Gastrocnemius medialis (tissue), 4 donors: ENCODE results near the gene PALLD. TPM values are rescaled to one million over a fixed set of nuclear protein-coding genes. Genes with fewer than 3 reads are reported as not detected.
A peak's percentile ranks its signal among the peaks of the same experiment; 100 is the strongest.

Experiments
- ATAC-seq, 2 donors: fragments of 150-250 bp; one replicate each; pipeline ENCODE4 v1.9.1; 2016
- DNase-seq, 2 donors: peaks; one replicate each; pipeline ENCODE4 v3.0.0-alpha.2; 2019
- H3K27ac ChIP-seq, 4 donors: fragments of 200-600 bp; sonication (generic); 1 replicate in 1 of 4; 2 replicates in 3 of 4; pipeline ENCODE4 v1.5.1; 2016 to 2018; ENCODE audit warnings: mild to moderate bottlenecking in 2 of 4, moderate library complexity in 1 of 4
- H3K27me3 ChIP-seq, 3 donors: fragments of 200-600 bp; sonication (generic) in 2 of 3; 1 replicate in 1 of 3; 2 replicates in 2 of 3; pipeline versions ENCODE4 v1.5.1 to v1.6.0; 2016 to 2019; ENCODE audit warnings: mild to moderate bottlenecking in 1 of 3, moderate library complexity in 1 of 3
- H3K36me3 ChIP-seq, 2 donors: fragments of 200-600 bp; sonication (generic) in 1 of 2; one replicate each; pipeline ENCODE4 v1.5.1; 2017 to 2018
- H3K4me1 ChIP-seq, 2 donors: fragments of 200-600 bp; sonication (generic) in 1 of 2; one replicate each; pipeline ENCODE4 v1.5.1; 2016 to 2017; ENCODE audit warnings: mild to moderate bottlenecking in 2 of 2
- H3K4me3 ChIP-seq, 4 donors: fragments of 200-600 bp; sonication (generic) in 3 of 4; 1 replicate in 1 of 4; 2 replicates in 3 of 4; pipeline ENCODE4 v1.5.1; 2016 to 2019; ENCODE audit warnings: mild to moderate bottlenecking in 2 of 4
- H3K9me3 ChIP-seq, 3 donors: fragments of 200-600 bp; sonication (generic) in 2 of 3; 1 replicate in 1 of 3; 2 replicates in 2 of 3; pipeline ENCODE4 v1.5.1; 2016 to 2019
- POLR2A ChIP-seq, 2 donors: fragments of 450-650 bp; IDR thresholded peaks; one replicate each; pipeline ENCODE4 v1.6.1; 2017; ENCODE audit warnings: antibody characterized with exemption in 2 of 2, mild to moderate bottlenecking in 2 of 2, moderate library complexity in 2 of 2
- in situ Hi-C, 4 donors: fragments of 200-750 bp; cut with MboI; loops; one replicate each; pipeline versions ENCODE4 v1.15.0 to v1.8.0; 2017; ENCODE audit warnings: low sequenced_read_pairs in 4 of 4
- intact Hi-C: fragments of 100-400 bp; cut with DNase I; formaldehyde crosslinking; loops from one replicate; pipeline ENCODE4 v1.15.1; 2023; ENCODE audit warnings: low total_unique reads
- total RNA-seq, 4 donors: library from RNA; depleted of rRNA; stranded (reverse); fragments of >200 nt; gene quantifications; one replicate each; pipeline versions ENCODE4 v1.1.0 to v1.2.3, GENCODE V29; 2016
- TF ChIP-seq, protein P1 (sequence below), 5 experiments: fragments of 450-650 bp in 3 of 5; fragments of 200-600 bp in 2 of 5; sonication (generic) in 2 of 5; IDR thresholded peaks in 4 of 5; conservative IDR thresholded peaks in 1 of 5; 1 replicate in 4 of 5; 2 replicates in 1 of 5; pipeline ENCODE4 v1.5.1; 2016 to 2019; ENCODE audit warnings: antibody characterized with exemption in 5 of 5, mild to moderate bottlenecking in 3 of 5, moderate library complexity in 3 of 5

PALLD gene
- total RNA-seq, 4 donors from 2014 or later, result 165 to 439 (median 319) TPM

DNA sequence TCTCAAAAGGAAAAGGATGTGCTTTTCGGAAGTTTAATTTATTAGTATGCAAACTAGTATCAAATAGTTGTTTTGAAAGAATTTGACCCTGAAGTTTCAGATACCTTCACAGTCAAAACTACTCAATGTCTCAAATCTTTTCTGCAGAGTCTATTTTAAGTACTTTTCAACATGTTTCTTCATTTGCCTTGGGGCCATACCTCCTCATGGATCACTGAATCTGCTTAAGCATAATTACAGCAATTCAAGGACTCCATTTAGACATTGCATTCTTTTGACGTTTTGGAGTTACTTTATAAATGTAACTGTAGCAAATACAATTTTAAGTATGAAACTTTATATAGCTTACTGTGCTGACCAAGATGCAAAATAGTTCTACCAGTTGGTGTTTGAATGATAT is 25.5 kb downstream of the PALLD start:
- no peak for TF ChIP-seq POLR2A (IDR thresholded peaks at IDR 0.05)
- TF ChIP-seq, protein P1, sequence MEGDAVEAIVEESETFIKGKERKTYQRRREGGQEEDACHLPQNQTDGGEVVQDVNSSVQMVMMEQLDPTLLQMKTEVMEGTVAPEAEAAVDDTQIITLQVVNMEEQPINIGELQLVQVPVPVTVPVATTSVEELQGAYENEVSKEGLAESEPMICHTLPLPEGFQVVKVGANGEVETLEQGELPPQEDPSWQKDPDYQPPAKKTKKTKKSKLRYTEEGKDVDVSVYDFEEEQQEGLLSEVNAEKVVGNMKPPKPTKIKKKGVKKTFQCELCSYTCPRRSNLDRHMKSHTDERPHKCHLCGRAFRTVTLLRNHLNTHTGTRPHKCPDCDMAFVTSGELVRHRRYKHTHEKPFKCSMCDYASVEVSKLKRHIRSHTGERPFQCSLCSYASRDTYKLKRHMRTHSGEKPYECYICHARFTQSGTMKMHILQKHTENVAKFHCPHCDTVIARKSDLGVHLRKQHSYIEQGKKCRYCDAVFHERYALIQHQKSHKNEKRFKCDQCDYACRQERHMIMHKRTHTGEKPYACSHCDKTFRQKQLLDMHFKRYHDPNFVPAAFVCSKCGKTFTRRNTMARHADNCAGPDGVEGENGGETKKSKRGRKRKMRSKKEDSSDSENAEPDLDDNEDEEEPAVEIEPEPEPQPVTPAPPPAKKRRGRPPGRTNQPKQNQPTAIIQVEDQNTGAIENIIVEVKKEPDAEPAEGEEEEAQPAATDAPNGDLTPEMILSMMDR (IDR thresholded peaks at IDR 0.05 in 4 of 5, conservative IDR thresholded peaks at IDR 0.05 in 1 of 5), result no peak
- Histone ChIP-seq H3K27ac (peak overlapping the region in 2 of 4 donors; percentile 18 to 32), H3K4me1 (peaks cover 20 to 51% of the 10 kb centered on the region in 2 donors), H3K4me3 (no peak overlapping the region), H3K27me3 (no peaks in the 10 kb centered on the region), H3K9me3 (no peaks in the 10 kb centered on the region), H3K36me3 (no peaks in the 10 kb centered on the region)
- in situ Hi-C loops, result no loop called here
- intact Hi-C loops, result no loop called here
- no peak for DNase-seq
- ATAC-seq, result no peak

DNA sequence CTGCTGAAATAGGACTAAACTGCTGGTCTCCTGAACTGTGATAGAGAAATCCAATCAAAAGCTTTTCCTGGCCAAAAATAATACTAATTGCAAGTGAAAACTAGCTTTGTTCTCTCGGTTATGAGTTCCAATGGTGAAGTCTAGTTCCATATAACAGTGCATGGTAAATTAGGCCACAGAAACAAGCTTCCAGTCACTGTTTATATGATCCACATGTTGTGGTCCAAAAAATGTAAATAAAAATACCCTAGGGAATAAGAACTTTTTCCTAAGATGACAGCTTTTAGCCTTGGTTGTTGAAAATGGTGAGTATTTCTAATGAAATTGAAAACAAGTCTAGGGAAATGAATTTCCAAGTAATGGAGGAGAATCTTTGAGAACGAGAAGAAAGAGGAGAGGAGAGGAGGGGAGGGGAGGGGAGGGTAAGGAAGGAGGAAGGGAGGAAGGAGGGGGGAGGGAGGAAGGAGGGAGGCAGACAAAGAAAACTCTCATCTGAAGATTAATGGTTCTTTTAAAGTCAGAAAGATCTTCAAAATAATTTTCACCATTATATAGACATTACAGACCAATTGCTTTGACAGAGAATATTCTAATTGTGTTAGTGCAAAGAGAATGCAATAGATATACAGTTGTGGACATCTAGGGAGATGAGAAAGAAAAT is 26.1 kb downstream of the PALLD start:
- Histone ChIP-seq H3K4me3 (no peak overlapping the region), H3K27ac (peak overlapping the region in 1 of 4 donors; percentile 32), H3K36me3 (no peaks in the 10 kb centered on the region), H3K4me1 (peaks cover 20 to 51% of the 10 kb centered on the region in 2 donors), H3K9me3 (no peaks in the 10 kb centered on the region), H3K27me3 (no peaks in the 10 kb centered on the region)
- no peak for ATAC-seq
- no peak for DNase-seq
- intact Hi-C loops (no loop called here), in situ Hi-C loops (no loop called here)
- TF ChIP-seq POLR2A (IDR thresholded peaks at IDR 0.05), result no peak
- TF ChIP-seq, protein P1 (IDR thresholded peaks at IDR 0.05 in 4 of 5, conservative IDR thresholded peaks at IDR 0.05 in 1 of 5), result no peak

DNA sequence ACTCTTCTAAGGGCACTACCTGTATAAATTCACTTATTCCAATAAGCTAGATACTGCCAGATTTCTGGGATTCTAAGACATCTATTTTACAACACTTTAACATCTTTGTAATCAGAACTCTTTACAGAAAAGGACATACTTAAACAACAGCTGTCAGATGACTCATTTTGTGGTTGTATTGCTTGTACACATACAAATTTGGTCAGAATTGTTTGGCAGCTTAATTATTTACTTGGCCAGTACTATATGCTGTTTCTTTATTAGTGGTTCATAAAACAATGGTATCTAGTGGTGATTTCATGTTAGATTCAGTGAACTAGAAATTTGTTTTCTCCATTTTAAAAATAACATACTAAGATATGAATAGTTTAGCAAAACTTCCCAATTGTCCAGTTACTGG is 27.2 kb downstream of the PALLD start:
- ATAC-seq, result no peak
- intact Hi-C loops, result no loop called here

DNA sequence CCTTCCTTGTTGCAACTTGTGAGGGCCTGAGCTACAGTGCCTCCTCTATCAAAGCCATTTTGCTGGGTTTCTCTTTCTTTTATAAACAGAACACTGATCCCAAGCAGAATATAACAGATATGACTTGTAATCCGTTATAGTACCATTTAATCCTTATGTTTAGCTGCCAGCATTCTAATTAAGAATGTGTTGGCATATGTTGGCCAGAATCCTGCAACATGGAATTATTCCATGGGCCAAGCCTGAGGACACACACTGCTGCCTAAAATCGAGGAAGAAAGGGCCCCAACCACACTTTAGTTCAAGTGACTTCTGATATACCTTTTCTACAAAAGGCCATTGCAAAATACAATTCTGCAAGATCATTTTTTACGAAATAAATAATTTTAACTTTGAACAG is 28.0 kb downstream of the PALLD start:
- H3K27ac ChIP-seq, result peak overlapping the region in 1 of 4 donors; percentile 32
- no peak overlapping the region for H3K4me3 ChIP-seq
- no peaks in the 10 kb centered on the region for H3K36me3 ChIP-seq
- H3K27me3 ChIP-seq, result no peaks in the 10 kb centered on the region
- H3K4me1 ChIP-seq, result peaks cover 20 to 43% of the 10 kb centered on the region in 2 donors
- intact Hi-C loops (no loop called here), in situ Hi-C loops (no loop called here)
- DNase-seq (no peak), ATAC-seq (no peak)
- no peaks in the 10 kb centered on the region for H3K9me3 ChIP-seq
- no peak for TF ChIP-seq POLR2A (IDR thresholded peaks at IDR 0.05)
- TF ChIP-seq, protein P1 (IDR thresholded peaks at IDR 0.05 in 4 of 5, conservative IDR thresholded peaks at IDR 0.05 in 1 of 5), result no peak

More for the DNA sequence above, 27.2 kb downstream of the PALLD start:
- Histone ChIP-seq H3K9me3 (no peaks in the 10 kb centered on the region), H3K27me3 (no peaks in the 10 kb centered on the region), H3K4me1 (peaks cover 20 to 44% of the 10 kb centered on the region in 2 donors), H3K27ac (peak overlapping the region in 1 of 4 donors; percentile 32), H3K36me3 (no peaks in the 10 kb centered on the region), H3K4me3 (no peak overlapping the region)
- no peak for TF ChIP-seq POLR2A (IDR thresholded peaks at IDR 0.05)
- TF ChIP-seq, protein P1 (IDR thresholded peaks at IDR 0.05 in 4 of 5, conservative IDR thresholded peaks at IDR 0.05 in 1 of 5), result no peak
- in situ Hi-C loops, result no loop called here
- DNase-seq, result no peak
